HepG2 (cell line): ENCODE results near the gene LRP10. TPM values are rescaled to one million over a fixed set of nuclear protein-coding genes. Genes with fewer than 3 reads are reported as not detected.

Experiments used
- AKAP8 ChIP-seq: sonication (generic); formaldehyde crosslinking; IDR thresholded peaks from 2 replicates; pipeline ENCODE4 v1.5.1; 2020; ENCODE audit warnings: mild to moderate bottlenecking, missing genetic modification reagents
- CCDC6 ChIP-seq: sonication (generic); formaldehyde crosslinking; IDR thresholded peaks from 2 replicates; pipeline ENCODE4 v1.8.1; 2022; ENCODE audit warnings: mild to moderate bottlenecking, missing genetic modification reagents, moderate library complexity
- MAZ ChIP-seq, 2 experiments: sonication (generic) in 1 of 2; formaldehyde crosslinking in 1 of 2; IDR thresholded peaks; 2 replicates each; pipeline versions ENCODE4 v1.5.0 to v1.6.1; 2012 to 2020; ENCODE audit warnings: low read depth in 2 of 2, mild to moderate bottlenecking in 2 of 2, borderline replicate concordance in 1 of 2, improper control_type of control experiment in 1 of 2, low read length in 1 of 2, missing genetic modification reagents in 1 of 2, moderate library complexity in 1 of 2
- MED8 ChIP-seq: sonication (generic); formaldehyde crosslinking; IDR thresholded peaks from 2 replicates; pipeline ENCODE4 v1.8.1; 2023; ENCODE audit warnings: mild to moderate bottlenecking, missing genetic modification reagents; ENCODE audit not compliant: insufficient replicate concordance
- MXD4 ChIP-seq: IDR thresholded peaks from 2 replicates; pipeline ENCODE4 v1.6.1; 2016; ENCODE audit warnings: mild to moderate bottlenecking, missing biosample characterization, missing genetic modification reagents
- POLR2AphosphoS5 ChIP-seq: IDR thresholded peaks from 2 replicates; pipeline ENCODE4 v1.6.1; 2012; ENCODE audit warnings: low read depth, low read length
- RBAK ChIP-seq: sonication (generic); formaldehyde crosslinking; IDR thresholded peaks from 2 replicates; pipeline ENCODE4 v1.5.1; 2020; ENCODE audit warnings: mild to moderate bottlenecking, missing genetic modification reagents
- RBM39 ChIP-seq: fragments of 200-400 bp; formaldehyde crosslinking; IDR thresholded peaks from one replicate; pipeline ENCODE4 v1.6.1; 2018; ENCODE audit warnings: antibody characterized with exemption, mild to moderate bottlenecking, low read depth, low read length; ENCODE audit not compliant: poor library complexity, severe bottlenecking
- SAFB2 ChIP-seq: sonication (generic); formaldehyde crosslinking; IDR thresholded peaks from 2 replicates; pipeline ENCODE4 v1.5.1; 2020; ENCODE audit warnings: missing genetic modification reagents, low read depth, mild to moderate bottlenecking, borderline replicate concordance
- SMARCC2 ChIP-seq: fragments of 450-650 bp; IDR thresholded peaks from 2 replicates; pipeline ENCODE4 v1.6.1; 2017; ENCODE audit warnings: antibody characterized with exemption, mild to moderate bottlenecking
- TBX2 ChIP-seq: sonication (generic); formaldehyde crosslinking; IDR thresholded peaks from 2 replicates; pipeline ENCODE4 v1.5.0; 2020; ENCODE audit warnings: missing genetic modification reagents, mild to moderate bottlenecking, borderline replicate concordance
- ZFAT ChIP-seq: sonication (generic); formaldehyde crosslinking; conservative IDR thresholded peaks from 2 replicates; pipeline ENCODE4 v1.8.1; 2023; ENCODE audit warnings: missing genetic modification reagents, inconsistent platforms
- ZFP82 ChIP-seq: sonication (generic); formaldehyde crosslinking; IDR thresholded peaks from 2 replicates; pipeline ENCODE4 v1.5.1; 2020; ENCODE audit warnings: mild to moderate bottlenecking, missing genetic modification reagents, borderline replicate concordance
- ZNF12 ChIP-seq: sonication (generic); formaldehyde crosslinking; IDR thresholded peaks from 2 replicates; pipeline ENCODE4 v1.5.0; 2020; ENCODE audit warnings: missing genetic modification reagents
- ZNF432 ChIP-seq: sonication (generic); formaldehyde crosslinking; IDR thresholded peaks from 2 replicates; pipeline ENCODE4 v1.5.0; 2020; ENCODE audit warnings: missing genetic modification reagents, mild to moderate bottlenecking, borderline replicate concordance
- ZNF484 ChIP-seq: sonication (generic); formaldehyde crosslinking; IDR thresholded peaks from 2 replicates; pipeline ENCODE4 v1.5.1; 2020; ENCODE audit warnings: mild to moderate bottlenecking, low read depth, missing genetic modification reagents, borderline replicate concordance
- ZNF569 ChIP-seq: sonication (generic); formaldehyde crosslinking; IDR thresholded peaks from 2 replicates; pipeline ENCODE4 v1.5.0; 2020; ENCODE audit warnings: mild to moderate bottlenecking, missing genetic modification reagents, moderate library complexity, borderline replicate concordance
- ZNF710 ChIP-seq: sonication (generic); formaldehyde crosslinking; IDR thresholded peaks from 2 replicates; pipeline ENCODE4 v1.5.0; 2020; ENCODE audit warnings: mild to moderate bottlenecking, missing genetic modification reagents, borderline replicate concordance
- polyA plus RNA-seq, 8 experiments: library from polyadenylated mRNA; depleted of rRNA in 3 of 8; stranded (reverse) in 7 of 8; unstranded in 1 of 8; fragments of >200 nt; fragmentation: Illumina TruSeq in 4 of 8; extraction: Trizol in 4 of 8; gene quantifications; 2 replicates each; pipeline versions ENCODE4 v1.2.1 to v1.2.3, GENCODE V29; 2011 to 2016; ENCODE audit warnings: low read depth in 4 of 8, missing spikeins in 1 of 8, mixed read lengths in 1 of 8; ENCODE audit not compliant: insufficient read depth in 1 of 8
- total RNA-seq, 5 experiments: library from RNA; depleted of rRNA; stranded (reverse); fragments of >200 nt; fragmentation: Illumina TruSeq; extraction: Trizol; gene quantifications; 2 replicates each; pipeline ENCODE4 v1.2.3, GENCODE V29; 2016; ENCODE audit warnings: low read depth in 1 of 5
- TF ChIP-seq, protein P1 (sequence below): sonication (generic); formaldehyde crosslinking; conservative IDR thresholded peaks from 2 replicates; pipeline ENCODE4 v1.8.1; 2023; ENCODE audit warnings: missing genetic modification reagents
- TF ChIP-seq, protein P2 (sequence below): sonication (generic); formaldehyde crosslinking; IDR thresholded peaks from 2 replicates; pipeline ENCODE4 v1.4.0; 2020; ENCODE audit warnings: mild to moderate bottlenecking, missing genetic modification reagents
- TF ChIP-seq, protein P3 (sequence below): sonication (generic); formaldehyde crosslinking; IDR thresholded peaks from 2 replicates; pipeline ENCODE4 v1.5.1; 2020; ENCODE audit warnings: missing genetic modification reagents, mild to moderate bottlenecking, borderline replicate concordance

Gene LRP10
- total and polyA plus RNA-seq, 2 of the 13 experiments (the other 11 are each of a cell fraction or from before 2014, with no cell fraction given): 16.9 to 45.2 TPM

DNA sequence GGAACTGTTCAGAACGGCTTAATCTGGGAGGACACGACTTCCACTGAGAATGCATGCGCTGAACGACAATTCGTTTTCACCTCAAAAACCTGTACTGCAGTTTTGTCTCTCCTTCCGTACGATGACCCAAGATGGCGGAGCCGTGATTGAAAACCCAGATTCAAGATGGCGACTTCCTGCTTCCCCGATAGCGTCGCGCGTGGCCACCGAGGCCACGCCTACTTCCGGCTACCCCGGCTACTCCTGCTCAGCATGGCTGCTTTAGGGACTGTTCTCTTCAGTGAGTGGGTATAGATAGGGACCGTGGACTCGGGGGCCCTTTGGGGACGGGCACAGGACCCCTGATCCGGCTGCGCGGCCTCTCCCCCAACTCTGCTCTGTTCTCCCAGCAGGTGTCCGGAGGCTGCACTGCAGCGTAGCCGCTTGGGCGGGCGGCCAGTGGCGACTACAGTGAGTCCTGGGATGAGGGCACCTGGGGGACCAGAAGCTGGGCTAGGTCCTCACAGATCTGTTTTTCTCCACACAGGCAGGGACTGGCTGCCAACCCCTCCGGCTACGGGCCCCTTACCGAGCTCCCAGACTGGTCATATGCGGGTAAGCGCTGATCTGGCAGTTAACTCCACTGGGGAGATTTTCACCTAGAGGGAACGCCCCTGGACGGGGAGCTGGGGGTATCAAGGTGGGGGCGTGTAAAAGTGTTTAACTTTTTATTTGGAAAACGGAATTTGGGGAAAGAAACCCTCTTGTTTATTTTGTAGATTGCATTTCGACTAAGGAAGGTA, 41.7 kb upstream of the LRP10 start, which contains the start of gene MRPL52 (continued):
- TF ChIP-seq MAZ (IDR thresholded peaks at IDR 0.05; ENCODE audit: borderline replicate concordance, low read depth, low read length) (0 out of 2 replicates have a peak, but pooled peaks have one; percentile 42), MAZ (CRISPR knock-in tag; IDR thresholded peaks at IDR 0.05; ENCODE audit: low read depth) (no peak), ZFAT (CRISPR knock-in tag) (no peak), SAFB2 (CRISPR knock-in tag) (peak; percentile 82; the same call in 1 of the 2 replicates), ZNF569 (peak; percentile 94; the same call in 1 of the 2 replicates), ZFP82 (CRISPR knock-in tag) (peak; percentile 59; the same call in 1 of the 2 replicates), AKAP8 (peak; percentile 37; the same call in 1 of the 2 replicates), POLR2AphosphoS5 (peak; percentile 100), CCDC6 (CRISPR knock-in tag) (no peak), MED8 (CRISPR knock-in tag) (peak; percentile 52), ZNF12 (CRISPR knock-in tag) (peak; percentile 61; the same call in 1 of the 2 replicates), ZNF710 (peak; percentile 85; the same call in 1 of the 2 replicates), TBX2 (peak; percentile 72), RBM39 (peak; percentile 99), ZNF484 (CRISPR knock-in tag) (no peak), MXD4 (CRISPR knock-in tag) (no peak; the same call in 1 of the 2 replicates), SMARCC2 (no peak), ZNF432 (no peak), RBAK (CRISPR knock-in tag) (no peak)
- TF ChIP-seq, protein P1, sequence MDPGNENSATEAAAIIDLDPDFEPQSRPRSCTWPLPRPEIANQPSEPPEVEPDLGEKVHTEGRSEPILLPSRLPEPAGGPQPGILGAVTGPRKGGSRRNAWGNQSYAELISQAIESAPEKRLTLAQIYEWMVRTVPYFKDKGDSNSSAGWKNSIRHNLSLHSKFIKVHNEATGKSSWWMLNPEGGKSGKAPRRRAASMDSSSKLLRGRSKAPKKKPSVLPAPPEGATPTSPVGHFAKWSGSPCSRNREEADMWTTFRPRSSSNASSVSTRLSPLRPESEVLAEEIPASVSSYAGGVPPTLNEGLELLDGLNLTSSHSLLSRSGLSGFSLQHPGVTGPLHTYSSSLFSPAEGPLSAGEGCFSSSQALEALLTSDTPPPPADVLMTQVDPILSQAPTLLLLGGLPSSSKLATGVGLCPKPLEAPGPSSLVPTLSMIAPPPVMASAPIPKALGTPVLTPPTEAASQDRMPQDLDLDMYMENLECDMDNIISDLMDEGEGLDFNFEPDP (CRISPR knock-in tag): no peak
- TF ChIP-seq, protein P2, sequence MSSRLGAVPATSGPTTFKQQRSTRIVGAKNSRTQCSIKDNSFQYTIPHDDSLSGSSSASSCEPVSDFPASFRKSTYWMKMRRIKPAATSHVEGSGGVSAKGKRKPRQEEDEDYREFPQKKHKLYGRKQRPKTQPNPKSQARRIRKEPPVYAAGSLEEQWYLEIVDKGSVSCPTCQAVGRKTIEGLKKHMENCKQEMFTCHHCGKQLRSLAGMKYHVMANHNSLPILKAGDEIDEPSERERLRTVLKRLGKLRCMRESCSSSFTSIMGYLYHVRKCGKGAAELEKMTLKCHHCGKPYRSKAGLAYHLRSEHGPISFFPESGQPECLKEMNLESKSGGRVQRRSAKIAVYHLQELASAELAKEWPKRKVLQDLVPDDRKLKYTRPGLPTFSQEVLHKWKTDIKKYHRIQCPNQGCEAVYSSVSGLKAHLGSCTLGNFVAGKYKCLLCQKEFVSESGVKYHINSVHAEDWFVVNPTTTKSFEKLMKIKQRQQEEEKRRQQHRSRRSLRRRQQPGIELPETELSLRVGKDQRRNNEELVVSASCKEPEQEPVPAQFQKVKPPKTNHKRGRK (CRISPR knock-in tag): peak; percentile 25; the same call in 1 of the 2 replicates
- TF ChIP-seq, protein P3, sequence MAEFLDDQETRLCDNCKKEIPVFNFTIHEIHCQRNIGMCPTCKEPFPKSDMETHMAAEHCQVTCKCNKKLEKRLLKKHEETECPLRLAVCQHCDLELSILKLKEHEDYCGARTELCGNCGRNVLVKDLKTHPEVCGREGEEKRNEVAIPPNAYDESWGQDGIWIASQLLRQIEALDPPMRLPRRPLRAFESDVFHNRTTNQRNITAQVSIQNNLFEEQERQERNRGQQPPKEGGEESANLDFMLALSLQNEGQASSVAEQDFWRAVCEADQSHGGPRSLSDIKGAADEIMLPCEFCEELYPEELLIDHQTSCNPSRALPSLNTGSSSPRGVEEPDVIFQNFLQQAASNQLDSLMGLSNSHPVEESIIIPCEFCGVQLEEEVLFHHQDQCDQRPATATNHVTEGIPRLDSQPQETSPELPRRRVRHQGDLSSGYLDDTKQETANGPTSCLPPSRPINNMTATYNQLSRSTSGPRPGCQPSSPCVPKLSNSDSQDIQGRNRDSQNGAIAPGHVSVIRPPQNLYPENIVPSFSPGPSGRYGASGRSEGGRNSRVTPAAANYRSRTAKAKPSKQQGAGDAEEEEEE (CRISPR knock-in tag): no peak; the same call in 1 of the 2 replicates
